ENCODE measurements around the gene TRRAP. TPM values are rescaled to one million over a fixed set of nuclear protein-coding genes. Genes with fewer than 3 reads are reported as not detected.
A peak's percentile ranks its signal among the peaks of the same experiment; 100 is the strongest.

The TRRAP gene
- total RNA-seq, 1 donor from 2014 or later = 14.2 TPM

DNA sequence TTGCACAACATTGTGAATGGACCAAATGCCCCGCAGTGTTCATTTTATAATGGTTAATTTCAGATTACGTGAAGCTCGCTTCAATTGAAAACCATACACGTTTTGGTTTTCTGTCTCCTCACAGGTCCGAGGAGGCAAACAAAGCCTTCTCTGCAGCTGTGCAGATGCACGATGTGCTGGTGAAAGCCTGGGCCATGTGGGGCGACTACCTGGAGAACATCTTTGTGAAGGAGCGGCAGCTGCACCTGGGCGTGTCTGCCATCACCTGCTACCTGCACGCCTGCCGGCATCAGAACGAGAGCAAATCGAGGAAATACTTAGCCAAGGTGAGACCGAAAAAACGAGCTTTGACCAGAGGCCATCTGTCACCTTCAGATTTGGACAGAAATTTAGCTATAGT lies 110.3 kb downstream of the TRRAP start:
- no peak for DNase-seq (ENCODE audit: low spot score)

DNA sequence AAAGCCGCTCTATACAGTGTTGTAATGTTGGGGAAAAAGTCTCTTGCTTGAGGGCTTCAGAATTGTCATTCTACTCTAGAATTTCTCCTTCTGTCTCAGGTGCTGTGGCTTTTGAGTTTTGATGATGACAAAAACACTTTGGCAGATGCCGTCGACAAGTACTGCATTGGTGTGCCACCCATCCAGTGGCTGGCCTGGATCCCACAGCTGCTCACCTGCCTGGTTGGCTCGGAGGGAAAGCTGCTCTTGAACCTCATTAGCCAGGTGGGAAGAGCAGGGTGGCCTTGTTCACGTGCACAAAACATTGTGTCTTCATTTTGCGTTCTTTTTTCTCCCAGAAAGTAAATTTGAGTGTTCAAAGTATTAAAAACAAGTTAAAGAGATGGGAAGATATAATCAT lies 112.0 kb downstream of the TRRAP start:
- no peak for DNase-seq (ENCODE audit: low spot score)

DNA sequence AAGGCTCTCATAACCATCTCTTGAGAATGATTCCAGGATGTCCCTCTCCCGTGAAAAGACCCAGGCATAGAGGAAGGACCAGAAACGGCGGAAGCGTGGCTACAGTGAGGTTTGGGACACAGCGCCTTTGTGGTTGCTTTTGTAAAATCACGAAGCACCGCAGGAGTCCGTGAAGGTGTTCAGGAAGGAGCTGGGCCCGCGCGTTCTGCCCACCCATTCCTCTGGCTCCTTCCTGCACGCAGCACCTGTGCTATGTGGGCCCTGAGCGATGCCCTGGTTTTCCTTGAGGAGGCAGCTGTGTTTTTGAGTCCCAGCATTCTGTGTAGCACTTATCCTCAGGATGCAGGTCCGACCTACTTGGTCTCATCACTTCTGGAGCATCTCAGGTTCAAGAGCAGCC lies 112.8 kb downstream of the TRRAP start:
- no peak for DNase-seq (ENCODE audit: low spot score)

DNA sequence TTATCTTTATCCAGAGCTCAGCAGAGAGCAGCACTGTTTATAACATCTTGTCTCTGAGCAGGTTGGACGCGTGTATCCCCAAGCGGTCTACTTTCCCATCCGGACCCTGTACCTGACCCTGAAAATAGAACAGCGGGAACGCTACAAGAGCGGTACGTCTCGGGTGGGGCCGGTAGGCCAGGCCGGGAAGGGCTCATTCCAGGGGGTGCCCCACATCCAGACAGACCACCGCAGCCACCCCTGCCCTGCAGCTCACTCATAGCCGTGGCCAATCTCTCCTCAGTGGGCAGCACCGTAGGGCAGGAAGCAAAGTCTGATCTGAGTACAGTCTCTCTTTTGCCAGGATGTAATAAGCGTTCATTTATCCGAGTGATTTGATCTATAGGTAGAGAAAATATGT lies 113.7 kb downstream of the TRRAP start:
- DNase-seq (ENCODE audit: low spot score) = no peak

DNA sequence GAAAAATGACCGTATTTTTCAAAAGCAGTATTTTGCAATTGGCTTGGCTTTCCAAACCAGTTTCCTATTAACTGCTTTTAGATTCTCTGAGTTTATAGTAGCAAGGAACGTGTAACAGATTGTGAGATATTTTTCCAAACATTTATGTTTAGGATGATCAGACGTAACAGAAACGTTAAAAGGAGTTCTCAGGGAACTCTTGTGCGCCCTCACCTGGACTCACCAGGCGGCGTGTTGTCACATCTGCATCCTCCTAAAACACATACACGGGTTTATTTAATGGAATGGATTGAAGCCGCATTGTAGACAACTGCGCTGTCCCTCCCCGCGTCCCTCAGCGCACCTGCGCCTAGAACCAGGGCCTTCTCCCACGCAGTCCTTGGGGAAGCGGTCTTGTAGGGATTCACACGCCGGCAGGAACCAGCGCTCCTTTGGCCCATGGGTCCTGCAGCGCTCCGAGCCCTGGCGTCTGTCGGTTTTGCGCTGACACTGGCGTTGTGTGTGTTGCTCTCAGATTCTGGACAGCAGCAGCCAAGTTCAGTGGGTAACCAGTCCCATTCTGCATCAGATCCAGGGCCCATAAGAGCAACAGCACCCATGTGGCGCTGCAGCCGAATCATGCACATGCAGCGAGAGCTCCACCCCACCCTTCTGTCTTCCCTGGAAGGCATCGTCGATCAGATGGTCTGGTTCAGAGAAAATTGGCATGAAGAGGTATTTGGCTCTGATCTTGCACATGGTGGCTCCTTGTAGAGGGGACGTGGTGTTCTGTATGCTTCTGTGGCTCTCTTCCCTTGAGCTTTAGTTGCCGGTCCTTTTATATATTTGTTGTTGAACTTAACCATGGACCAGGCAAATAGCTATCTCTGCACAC lies 114.9 kb downstream of the TRRAP start:
- DNase-seq (ENCODE audit: low spot score) = no peak

DNA sequence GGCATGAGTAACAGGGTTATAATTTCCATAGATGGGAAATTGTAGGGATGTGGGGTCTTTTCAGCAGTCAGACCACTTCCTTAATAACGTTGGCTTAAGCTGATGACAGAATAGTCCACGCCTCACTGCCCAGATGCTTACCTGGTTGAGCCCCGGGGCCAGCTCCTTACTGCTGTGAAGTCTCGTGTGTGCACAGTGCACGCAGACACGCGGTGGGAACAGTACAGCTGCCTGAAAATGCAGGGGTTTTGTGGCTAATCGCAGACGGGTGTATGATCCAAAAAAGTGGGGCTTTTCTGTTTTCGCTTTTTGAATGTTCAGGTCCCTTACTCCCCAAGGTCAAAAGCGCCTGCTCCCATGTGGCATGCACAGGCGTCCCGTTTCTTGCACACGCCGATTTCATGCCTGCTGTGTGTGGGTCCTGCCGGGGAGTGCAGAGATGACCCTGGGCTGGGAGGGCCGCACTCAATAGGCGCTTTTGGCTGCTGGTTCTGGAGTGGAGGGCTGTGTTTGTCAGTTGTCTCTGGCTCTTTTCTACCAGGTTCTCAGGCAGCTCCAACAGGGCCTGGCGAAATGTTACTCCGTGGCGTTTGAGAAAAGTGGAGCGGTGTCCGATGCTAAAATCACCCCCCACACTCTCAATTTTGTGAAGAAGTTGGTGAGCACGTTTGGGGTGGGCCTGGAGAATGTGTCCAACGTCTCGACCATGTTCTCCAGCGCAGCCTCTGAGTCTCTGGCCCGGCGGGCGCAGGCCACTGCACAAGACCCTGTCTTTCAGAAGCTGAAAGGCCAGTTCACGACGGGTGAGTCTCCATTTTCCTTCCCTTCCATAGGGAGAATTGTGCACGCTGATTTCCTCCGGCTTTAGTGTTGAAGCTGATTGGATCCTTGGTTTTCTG lies 116.0 kb downstream of the TRRAP start:
- no peak for DNase-seq (ENCODE audit: low spot score)

DNA sequence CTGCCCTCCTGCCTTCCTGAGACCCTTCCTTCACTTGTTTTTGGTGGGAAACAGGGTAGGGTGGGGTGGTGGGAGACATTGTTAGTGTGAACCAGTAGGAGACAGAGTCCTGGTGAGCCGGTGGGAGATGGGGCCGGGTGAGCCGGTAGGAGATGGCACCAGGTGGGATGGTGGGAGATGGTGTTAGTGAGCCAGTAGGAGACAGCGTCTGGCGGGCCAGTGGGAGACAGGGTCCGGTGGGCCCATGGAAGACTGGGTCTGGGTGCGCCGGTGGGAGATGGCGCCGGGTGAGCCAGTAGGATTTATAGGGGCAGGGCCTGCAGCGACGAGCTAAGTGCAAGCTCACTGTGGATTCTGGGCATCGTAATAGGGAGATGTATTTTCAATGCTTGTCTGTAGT lies 116.8 kb downstream of the TRRAP start:
- DNase-seq (ENCODE audit: low spot score) = no peak

DNA sequence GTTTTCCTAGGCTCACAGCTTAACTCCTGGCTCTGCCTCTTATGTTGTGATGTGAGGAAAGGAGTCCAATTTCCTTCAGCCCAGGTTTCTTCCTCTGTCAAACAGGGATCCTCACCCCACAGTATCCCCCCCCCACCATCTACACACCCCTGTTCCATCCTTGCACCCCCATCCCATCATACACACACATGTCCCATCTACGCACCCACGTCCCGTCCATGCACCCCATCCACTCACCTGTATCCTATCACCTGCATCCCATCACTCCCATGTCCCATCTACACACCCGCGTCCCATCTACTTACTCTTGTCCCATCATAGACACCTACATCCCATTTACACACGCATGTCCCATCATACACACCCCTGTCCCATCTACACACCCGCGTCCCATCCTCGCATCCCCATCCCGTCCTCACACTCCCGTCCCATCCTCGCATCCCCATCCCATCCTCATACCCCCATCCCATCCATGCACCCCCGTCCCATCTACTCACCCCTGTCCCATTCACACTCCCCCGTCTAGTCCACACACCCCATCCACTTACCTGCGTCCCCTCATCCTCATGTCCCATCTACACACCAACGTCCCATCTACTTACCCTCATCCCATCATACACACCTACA lies 117.3 kb downstream of the TRRAP start:
- DNase-seq (ENCODE audit: low spot score) = no peak

DNA sequence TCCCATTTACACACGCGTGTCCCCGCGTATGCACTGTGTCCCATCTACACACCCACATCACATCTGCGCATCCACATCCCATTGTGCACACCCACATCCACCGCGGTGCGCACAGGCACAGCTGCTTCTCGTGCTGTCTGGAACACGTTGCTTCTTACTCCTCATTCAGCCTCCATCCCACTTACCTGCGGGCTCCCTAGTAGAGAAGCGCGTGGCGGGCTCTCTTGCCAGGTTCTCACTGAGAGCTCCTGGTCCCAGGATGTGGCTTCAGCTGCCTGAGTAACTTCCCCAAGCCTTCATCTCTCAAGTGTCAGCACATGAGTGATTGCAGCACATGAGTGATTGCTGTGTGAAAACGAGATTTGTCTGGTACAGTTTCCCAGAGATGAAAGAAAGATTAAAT lies 117.8 kb downstream of the TRRAP start:
- no peak for DNase-seq (ENCODE audit: low spot score)

DNA sequence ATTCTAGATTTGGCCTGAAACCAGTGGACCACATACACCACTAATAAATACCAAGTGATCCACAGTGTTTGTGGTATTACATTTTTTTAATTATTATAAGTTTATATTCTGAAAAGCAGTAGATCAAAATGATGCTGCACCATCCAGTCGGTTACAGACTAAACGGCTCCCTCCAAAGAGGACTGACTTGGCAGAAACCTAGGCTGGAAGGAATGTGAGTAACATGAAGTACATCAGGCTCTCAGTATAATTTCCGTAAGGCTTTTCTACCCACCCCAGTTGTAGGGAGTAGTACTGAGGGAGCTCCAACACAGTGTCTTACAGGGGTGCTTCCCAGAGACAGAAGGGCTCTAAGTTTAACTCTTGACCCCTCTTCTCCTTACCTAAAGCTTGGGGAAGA lies 119.5 kb downstream of the TRRAP start:
- DNase-seq (ENCODE audit: low spot score) = no peak

DNA sequence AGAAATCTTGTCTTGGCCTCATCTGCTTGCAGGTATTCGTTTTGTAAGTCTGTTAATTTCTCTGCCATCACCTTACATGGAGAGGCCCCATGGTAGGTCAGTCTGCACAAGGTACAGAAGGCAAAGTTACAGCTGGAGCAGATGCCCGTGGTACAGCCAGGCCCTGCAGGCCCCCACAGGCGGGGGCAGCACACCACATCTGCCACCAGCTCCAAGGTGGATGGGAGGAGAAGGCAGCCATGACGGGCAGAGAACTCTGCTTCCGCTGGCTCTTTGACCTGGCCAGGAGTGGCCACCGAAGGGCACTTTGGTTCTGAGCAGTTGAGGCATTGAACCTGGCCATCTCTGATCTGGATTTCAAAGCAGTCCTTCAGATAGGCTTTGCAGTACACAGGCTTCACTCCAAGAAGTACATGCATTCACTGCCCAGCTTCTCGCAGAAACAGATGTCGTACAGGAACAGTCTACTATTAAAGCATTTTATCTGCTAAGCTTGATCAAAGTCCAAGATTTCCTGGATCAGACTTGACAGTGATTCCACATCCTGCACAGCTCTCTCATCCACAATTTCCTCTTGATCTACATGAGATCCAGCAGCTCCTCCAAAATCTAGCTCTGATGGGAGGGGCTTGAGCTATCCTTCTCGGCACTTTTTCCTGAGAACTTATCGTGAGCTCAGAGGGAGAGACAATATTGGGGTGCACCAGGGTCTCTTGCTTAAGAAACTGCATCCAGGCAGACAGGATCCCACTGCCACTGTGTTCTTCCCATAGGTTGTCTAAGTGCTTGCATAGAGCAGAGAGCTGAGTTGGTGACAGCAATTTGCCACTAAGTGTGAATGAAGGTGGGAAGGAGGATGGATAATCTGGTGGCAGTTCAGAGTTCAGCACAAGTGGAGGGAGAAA lies 120.7 kb downstream of the TRRAP start:
- DNase-seq (ENCODE audit: low spot score) = peak; percentile 61

DNA sequence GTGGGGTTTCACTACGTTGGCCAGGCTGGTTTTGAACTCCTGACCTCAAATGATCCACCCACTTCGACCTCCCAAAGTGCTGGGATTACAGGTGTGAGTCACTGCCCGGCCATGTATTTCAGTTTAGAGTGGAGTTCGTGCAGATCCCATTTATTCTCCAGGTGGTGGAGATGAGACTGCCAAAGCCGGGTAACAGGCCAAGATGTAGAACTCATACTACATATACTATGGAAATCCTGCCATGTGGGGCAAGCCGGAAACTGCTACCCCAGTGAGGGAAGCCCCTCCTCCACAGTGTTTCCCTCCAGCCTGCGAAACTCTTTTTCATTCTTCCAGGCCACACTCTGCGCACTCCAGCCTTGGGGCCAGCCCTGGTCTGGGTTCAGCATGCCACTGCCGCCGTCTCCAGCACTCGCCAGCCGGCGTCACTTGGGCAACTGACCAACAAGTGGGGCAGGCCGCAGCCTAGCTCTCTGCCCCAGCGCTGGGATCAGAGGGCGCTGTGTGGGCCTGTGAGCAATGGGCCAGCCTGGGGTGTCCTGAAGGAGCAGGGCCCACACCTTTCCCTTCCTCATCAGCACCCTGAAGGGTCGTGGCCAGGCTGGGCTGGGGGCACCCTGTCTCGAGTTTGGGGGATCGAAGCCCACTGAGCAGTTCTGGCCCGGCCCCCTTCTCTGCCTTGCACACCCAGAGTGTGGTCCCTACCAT lies 122.0 kb downstream of the TRRAP start:
- DNase-seq (ENCODE audit: low spot score) = no peak

DNA sequence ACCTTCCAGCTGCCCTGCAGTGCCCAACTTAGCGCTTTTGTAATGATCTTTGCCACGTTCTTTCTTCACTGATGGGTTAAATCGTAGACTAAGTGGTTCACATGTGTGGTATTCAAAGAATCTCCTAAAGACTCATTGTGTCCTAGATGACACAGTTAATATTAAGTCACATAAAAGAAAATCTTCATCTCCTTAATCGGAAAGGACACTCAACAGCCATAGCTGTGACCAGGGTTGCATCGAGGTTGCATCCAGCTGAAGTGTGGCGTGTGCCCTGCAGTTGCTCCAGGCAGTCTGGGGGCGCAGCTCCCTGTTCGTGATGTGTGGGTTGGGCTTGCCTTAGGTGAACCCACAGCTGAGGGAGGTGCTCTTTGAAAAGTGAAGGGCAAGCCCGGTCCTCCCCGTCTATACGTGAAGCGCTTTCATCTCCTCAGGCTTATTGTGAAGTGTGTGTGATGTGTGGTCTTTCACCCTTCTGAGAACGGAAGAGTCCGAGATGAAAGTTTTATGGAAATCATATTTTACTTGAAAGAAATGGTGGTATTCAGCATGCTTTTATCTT lies 122.7 kb downstream of the TRRAP start:
- no peak for DNase-seq (ENCODE audit: low spot score)

DNA sequence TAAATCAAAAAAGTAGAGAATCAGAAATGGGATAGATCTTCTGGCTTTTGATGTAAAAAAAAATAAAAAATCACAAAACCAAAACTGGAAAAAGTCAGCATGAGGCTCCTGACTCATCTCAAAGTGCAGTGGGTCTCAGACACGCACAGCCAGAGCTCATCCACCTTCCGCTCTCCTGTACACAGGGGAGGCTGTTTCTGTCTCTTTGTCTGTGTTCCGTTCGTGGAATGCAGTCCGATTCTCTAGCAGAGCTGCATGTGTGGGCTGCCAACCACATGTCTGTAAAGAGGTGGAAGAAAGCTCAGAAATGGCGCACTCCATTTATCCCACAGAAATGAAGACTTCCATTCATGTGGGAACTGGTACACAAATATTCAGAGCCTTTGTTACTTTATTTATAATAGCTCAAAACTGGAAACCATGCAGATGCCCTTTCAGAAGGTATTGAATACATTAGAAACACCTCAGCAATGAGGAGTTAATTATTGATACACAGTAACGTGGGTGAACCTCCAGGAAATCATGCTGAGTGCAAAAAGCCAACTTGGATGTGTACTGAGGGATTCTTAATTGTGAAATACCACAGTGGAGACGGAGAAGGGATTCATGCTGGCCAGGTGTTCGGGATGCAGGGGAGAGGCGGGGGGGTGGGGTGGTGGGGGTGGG lies 123.3 kb downstream of the TRRAP start:
- no peak for DNase-seq (ENCODE audit: low spot score)

DNA sequence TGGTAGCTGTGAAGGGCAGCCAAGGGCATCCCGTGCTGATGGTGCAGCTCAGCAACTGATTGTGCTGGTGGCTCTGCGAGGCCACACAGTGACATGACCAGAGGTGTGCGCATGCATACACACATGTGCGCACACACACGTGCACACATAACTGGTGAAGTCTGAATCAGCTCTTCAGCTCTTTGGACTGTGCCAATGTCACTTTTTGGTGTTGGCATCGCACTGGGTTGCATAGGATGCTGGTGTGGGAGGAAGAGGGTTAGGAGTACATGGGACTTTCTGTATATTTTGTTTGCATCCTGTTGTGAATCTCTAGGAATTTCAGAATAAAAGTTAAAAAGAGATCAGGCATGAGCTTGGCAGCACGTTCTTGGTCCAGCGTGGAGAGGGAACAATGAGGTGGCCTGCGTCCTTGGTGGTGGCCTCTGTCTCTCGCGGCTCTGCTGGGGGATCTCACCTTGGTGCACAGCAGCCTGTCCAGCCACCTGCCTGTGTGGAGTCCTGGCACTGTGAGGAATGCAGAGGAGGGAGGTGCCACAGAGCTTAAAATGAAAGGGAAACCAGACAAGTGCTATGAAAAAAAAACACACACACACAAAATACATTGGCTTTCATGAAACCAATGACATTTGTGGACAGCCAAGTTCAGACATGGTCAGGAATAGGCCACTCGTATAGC lies 124.0 kb downstream of the TRRAP start:
- no peak for DNase-seq (ENCODE audit: low spot score)

DNA sequence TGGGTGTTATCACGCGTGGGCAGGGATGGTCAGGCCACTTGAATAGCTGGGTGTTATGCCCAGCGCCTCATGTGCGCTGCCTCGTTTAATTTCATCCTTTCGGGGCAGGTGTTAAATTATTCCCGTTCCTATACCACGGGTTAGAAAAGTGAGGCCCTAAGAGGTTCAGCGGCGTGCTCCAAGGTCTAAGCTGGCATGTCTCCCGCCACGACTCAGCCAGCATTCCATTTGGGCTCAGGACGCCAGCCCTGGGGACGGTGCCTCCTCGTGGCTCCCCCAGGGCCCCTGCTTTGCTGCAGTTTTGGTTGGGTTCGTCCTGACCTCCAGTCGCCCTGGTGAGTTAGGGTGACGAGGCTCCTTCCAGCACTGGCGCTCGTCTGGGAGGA lies 124.5 kb downstream of the TRRAP start:
- no peak for DNase-seq (ENCODE audit: low spot score)

DNA sequence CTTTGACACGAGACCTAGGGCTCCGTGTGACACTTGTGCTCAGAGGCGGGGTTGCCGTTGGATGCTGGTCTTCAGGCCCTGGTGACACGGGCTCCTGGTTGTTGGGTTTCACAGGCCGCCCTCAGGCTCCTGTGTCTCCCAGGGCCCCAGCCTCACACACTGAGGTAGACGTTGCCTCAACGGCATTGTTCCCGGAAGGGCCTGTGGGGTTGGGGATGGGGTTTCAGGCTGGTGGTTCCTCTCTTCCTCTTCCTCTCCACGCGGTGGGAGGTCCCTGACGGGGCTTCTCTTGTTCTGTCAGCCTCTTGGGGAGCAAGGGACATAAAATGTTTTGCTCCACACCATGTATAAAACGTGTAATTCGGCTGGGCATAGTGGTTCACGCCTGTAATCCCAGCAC lies 125.1 kb downstream of the TRRAP start:
- DNase-seq (ENCODE audit: low spot score) = no peak

DNA sequence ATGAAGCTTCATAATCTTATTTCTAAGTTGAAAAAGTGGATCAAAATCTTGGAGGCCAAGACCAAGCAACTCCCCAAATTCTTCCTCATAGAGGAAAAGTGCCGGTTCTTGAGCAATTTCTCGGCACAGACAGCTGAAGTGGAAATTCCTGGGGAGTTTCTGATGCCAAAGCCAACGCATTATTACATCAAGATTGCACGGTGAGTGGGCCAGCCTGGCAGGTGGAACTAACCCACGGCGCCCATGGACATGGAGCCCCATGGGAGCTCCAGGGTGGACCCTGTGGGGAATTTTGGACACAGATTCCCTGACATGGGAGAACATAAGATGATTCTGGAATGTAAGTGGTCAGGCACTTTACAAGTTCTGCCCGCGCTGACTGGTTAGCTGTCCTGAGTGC lies 125.9 kb downstream of the TRRAP start:
- DNase-seq (ENCODE audit: low spot score) = no peak

All from umbilical cord (tissue), 2 donors.